Natural killer cell treated with Interleukin-12 subunit alpha and Interleukin-12 subunit beta and Interleukin-15 and Interleukin-18, amount 100 ng/mL, for 72 hours (primary cell): ENCODE data around the gene GATAD1. TPM values are rescaled to one million over a fixed set of nuclear protein-coding genes. Genes with fewer than 3 reads are reported as not detected.
A peak's percentile ranks its signal among the peaks of the same experiment; 100 is the strongest.
"Not testable (repeated sequence)": the region's sequence is repeated elsewhere in the genome, so short reads cannot be mapped to it uniquely, and the experiment has no call there.

Experiments used
- ATAC-seq, 2 donors: fragments of 150-1000 bp; cut with Tn5 transposase in 1 of 2; sonication (Bioruptor Pico), chemical (Tn5 transposase) in 1 of 2; 2 replicates each; pipeline ENCODE4 v1.10.0; 2021
- DNase-seq: peaks from one replicate; pipeline ENCODE4 v3.0.0; 2022; ENCODE audit warnings: low spot score
- H3K27ac Mint-ChIP-seq, 2 donors: 1 replicate in 1 of 2; 2 replicates in 1 of 2; pipeline ENCODE4 v1.8.0; 2022; ENCODE audit warnings: mixed read lengths in 2 of 2, mild to moderate bottlenecking in 1 of 2, moderate library complexity in 1 of 2
- H3K27me3 Mint-ChIP-seq, 2 donors: 1 replicate in 1 of 2; 2 replicates in 1 of 2; pipeline ENCODE4 v1.8.0; 2022; ENCODE audit warnings: mixed read lengths in 2 of 2
- H3K36me3 Mint-ChIP-seq: one replicate; pipeline ENCODE4 v1.8.0; 2022; ENCODE audit warnings: mixed read lengths
- H3K4me1 Mint-ChIP-seq, 2 donors: 1 replicate in 1 of 2; 2 replicates in 1 of 2; pipeline ENCODE4 v1.8.0; 2022; ENCODE audit warnings: low read depth in 2 of 2, mixed read lengths in 2 of 2, mild to moderate bottlenecking in 1 of 2
- H3K4me3 Mint-ChIP-seq: one replicate; pipeline ENCODE4 v1.8.0; 2022; ENCODE audit warnings: mixed read lengths
- H3K9me3 Mint-ChIP-seq: 2 replicates; pipeline ENCODE4 v1.8.0; 2022; ENCODE audit warnings: mixed read lengths
- total RNA-seq, 2 donors: library from RNA; stranded (reverse); gene quantifications; one replicate each; pipeline ENCODE4 v1.2.3, GENCODE V29; 2022

Gene GATAD1
- total RNA-seq, 2 donors from 2014 or later = 12.1 to 16.6 TPM

- Mint-ChIP-seq H3K4me3 (no peak overlapping the region), H3K27ac (no peak overlapping the region), H3K9me3 (no peaks in the 10 kb centered on the region)
Measured at GRCh38 chr7:92422926-92423325, 24.4 kb upstream of the GATAD1 start.

GRCh38 chr7:92423710-92424131 lies 23.6 kb upstream of the GATAD1 start:
- Mint-ChIP-seq H3K27ac (no peak overlapping the region), H3K4me3 (peak overlapping the region; percentile 63), H3K36me3 (no peaks in the 10 kb centered on the region), H3K9me3 (no peaks in the 10 kb centered on the region), H3K27me3 (peaks cover 16 to 18% of the 10 kb centered on the region in 2 donors), H3K4me1 (peaks cover 9 to 14% of the 10 kb centered on the region in 2 donors)
- peak in 1 of 2 donors; percentile 37 for ATAC-seq
- no peak for DNase-seq

More at GRCh38 chr7:92422926-92423325, 24.4 kb upstream of the GATAD1 start:
- no peak for ATAC-seq
- H3K27me3 Mint-ChIP-seq = peaks cover 16 to 18% of the 10 kb centered on the region in 2 donors
- peaks cover 9 to 14% of the 10 kb centered on the region in 2 donors for H3K4me1 Mint-ChIP-seq
- no peak for DNase-seq
- H3K36me3 Mint-ChIP-seq = no peaks in the 10 kb centered on the region

DNA sequence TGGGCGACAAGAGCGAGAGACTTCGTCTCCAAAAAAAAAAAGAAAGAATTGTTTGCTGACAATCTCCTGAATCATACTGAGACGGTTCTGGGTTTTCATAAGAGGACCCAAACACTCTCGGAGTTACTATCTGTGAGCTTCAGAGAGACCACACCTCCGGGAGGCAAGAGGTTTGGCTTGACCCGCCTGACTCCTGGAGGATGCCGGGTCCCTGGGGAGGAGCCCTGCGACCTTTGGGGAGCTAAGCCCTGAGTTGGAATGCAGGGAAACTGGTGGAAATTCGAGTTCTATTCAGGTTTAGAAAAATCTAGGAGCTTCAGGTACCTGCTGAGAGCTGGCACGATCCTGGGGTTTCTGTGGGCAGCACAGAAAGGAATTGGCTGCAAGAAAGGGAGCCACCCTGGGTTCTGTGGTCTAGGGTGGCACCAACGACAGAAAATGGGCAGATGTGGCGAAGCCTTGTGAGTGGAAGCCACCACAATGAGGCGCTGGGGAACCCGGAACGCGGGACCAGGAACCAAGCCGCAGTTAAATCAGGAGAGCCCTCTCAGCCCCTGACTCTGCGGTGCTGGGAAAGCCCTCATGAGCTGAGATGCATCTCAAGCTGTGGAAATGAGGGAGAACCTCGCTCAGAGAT lies 21.9 kb upstream of the GATAD1 start:
- H3K9me3 Mint-ChIP-seq = no peaks in the 10 kb centered on the region
- peaks cover 9 to 14% of the 10 kb centered on the region in 2 donors for H3K4me1 Mint-ChIP-seq
- ATAC-seq (no peak), DNase-seq (no peak)
- peaks cover 16 to 18% of the 10 kb centered on the region in 2 donors for H3K27me3 Mint-ChIP-seq
- no peak overlapping the region for H3K4me3 Mint-ChIP-seq
- H3K27ac Mint-ChIP-seq = no peak overlapping the region
- H3K36me3 Mint-ChIP-seq = no peaks in the 10 kb centered on the region

GRCh38 chr7:92427193-92427592 lies 20.1 kb upstream of the GATAD1 start:
- Mint-ChIP-seq H3K27me3 (peaks cover 16 to 18% of the 10 kb centered on the region in 2 donors), H3K9me3 (no peaks in the 10 kb centered on the region), H3K4me3 (no peak overlapping the region), H3K4me1 (peaks cover 9 to 14% of the 10 kb centered on the region in 2 donors), H3K27ac (no peak overlapping the region), H3K36me3 (no peaks in the 10 kb centered on the region)
- ATAC-seq (no peak), DNase-seq (no peak)

DNA sequence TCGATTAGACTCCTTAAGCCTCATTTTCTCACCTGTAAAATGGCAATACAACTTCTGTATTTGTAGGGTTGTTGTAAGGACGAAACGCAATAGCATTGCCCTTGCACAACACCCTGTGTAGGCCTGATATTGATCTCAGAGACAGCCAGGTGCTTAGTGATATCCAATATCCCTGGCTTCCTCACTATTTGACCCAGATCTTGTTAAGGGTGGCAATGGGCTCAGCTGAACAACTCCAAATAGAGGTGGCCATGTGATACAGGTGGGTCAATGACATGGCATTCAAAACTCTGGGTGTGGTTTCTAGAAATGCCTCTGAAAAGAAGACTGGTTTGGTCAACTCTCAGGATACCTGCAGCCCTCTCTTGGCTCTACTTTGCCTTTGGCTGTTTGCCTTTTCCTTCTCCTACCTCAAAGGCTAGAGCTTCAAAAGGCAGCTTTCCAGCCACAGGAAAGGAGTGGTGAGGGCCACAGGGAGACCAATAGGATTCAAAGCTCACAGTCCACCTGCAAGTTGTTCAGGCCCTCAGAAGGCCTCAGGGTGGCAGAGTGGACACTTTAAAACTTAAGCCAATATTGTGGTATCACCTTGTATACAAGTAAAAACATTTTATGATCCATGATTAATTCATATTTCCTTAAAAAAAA lies 14.9 kb upstream of the GATAD1 start:
- Mint-ChIP-seq H3K9me3 (no peaks in the 10 kb centered on the region), H3K36me3 (no peaks in the 10 kb centered on the region), H3K4me3 (no peak overlapping the region), H3K27ac (no peak overlapping the region), H3K4me1 (no peaks in the 10 kb centered on the region), H3K27me3 (peaks cover 4 to 12% of the 10 kb centered on the region in 2 donors)
- ATAC-seq (no peak), DNase-seq (no peak)

GRCh38 chr7:92433019-92433418 lies 14.3 kb upstream of the GATAD1 start:
- H3K27me3 Mint-ChIP-seq = peaks cover 2 to 8% of the 10 kb centered on the region in 2 donors
- no peaks in the 10 kb centered on the region for H3K9me3 Mint-ChIP-seq
- H3K27ac Mint-ChIP-seq = no peak overlapping the region
- ATAC-seq (no peak), DNase-seq (no peak)
- H3K36me3 Mint-ChIP-seq = no peaks in the 10 kb centered on the region
- H3K4me3 Mint-ChIP-seq = no peak overlapping the region
- no peaks in the 10 kb centered on the region for H3K4me1 Mint-ChIP-seq

DNA sequence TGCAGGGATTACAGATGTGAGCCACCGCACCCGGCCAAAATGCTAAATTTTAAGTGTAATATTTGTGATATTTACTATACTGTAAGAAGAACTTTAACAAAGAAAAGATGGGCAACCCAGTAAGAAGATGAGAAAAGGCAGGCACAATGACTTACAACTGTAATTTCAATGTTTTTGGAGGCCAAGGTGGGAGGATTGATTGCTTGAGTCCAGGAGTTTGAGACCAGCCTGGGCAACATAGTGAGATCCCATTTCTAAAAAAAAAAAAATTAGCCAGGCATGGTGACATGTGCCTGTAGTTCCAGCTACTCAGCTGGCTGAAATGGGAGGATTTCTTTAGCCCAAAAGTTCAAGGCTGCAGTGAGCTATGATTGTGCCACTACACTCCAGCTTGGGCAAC lies 11.7 kb upstream of the GATAD1 start:
- no peaks in the 10 kb centered on the region for H3K9me3 Mint-ChIP-seq
- no peak overlapping the region for H3K4me3 Mint-ChIP-seq
- H3K4me1 Mint-ChIP-seq = no peaks in the 10 kb centered on the region
- no peak for ATAC-seq
- no peak overlapping the region for H3K27ac Mint-ChIP-seq
- DNase-seq = no peak
- no peaks in the 10 kb centered on the region for H3K36me3 Mint-ChIP-seq
- H3K27me3 Mint-ChIP-seq = peaks cover 8 to 12% of the 10 kb centered on the region in 2 donors

GRCh38 chr7:92436612-92437445 lies 10.5 kb upstream of the GATAD1 start:
- DNase-seq (no peak), ATAC-seq (no peak)
- Mint-ChIP-seq H3K4me3 (no peak overlapping the region), H3K36me3 (no peaks in the 10 kb centered on the region), H3K9me3 (no peaks in the 10 kb centered on the region), H3K27me3 (peaks cover 8 to 12% of the 10 kb centered on the region in 2 donors), H3K27ac (no peak overlapping the region), H3K4me1 (no peaks in the 10 kb centered on the region)

DNA sequence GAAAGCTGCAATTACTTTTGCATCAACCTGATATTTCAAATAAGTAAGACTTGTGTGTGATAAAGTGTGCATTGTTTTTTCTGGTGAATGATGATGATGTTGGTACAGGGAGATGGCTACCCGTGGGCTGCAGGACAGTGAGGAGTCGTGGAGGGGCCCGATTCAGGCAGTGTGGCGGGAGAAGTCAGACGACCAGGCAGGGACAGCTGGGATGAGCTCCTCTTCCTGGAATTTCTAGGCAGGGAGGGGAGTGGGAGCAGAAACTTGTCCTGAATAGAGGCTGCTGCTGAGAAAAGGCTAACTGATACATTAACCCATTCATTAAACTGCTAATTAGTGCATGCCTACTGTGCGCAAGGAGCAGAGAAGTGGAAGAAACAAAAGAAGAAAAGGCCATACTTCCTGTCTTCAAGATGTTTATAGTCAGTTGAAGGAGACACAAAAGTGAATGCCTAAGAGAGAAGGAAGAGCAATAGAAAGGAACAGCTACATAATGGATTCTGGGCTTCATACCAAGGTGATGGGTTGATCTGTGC lies 9.3 kb upstream of the GATAD1 start:
- Mint-ChIP-seq H3K27me3 (peaks cover 8 to 14% of the 10 kb centered on the region in 2 donors), H3K9me3 (no peaks in the 10 kb centered on the region), H3K4me1 (no peaks in the 10 kb centered on the region), H3K27ac (no peak overlapping the region), H3K36me3 (no peaks in the 10 kb centered on the region), H3K4me3 (no peak overlapping the region)
- no peak for ATAC-seq
- no peak for DNase-seq

- H3K4me3 Mint-ChIP-seq, DNase-seq, H3K9me3 Mint-ChIP-seq, H3K27ac Mint-ChIP-seq, H3K4me1 Mint-ChIP-seq, H3K36me3 Mint-ChIP-seq, ATAC-seq: not testable (repeated sequence)
- peaks cover 0 to 14% of the 10 kb centered on the region in 2 donors for H3K27me3 Mint-ChIP-seq
Measured at GRCh38 chr7:92442720-92443119, 4.6 kb upstream of the GATAD1 start.

DNA sequence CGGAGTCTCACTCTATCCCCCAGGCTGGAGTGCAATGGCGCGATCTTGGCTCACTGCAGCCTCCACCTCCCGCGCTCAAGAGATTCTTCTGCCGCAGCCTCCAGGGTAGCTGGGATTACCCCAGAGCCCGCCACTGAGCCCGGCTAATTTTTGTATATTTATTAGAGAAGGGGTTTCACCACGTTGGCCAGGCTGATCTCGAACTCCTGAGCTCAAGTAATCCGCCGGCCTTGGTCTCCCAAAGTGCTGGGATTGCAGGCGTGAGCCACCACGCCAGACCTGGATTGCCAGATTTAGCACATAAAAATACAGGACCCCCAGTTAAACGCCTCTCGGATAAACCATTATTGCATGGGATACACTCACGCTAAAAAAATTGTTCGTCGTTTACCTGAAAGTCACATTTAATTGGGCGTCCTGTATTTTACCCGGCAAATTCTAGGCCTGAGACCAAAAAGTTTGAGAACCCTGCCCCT lies 375 bp upstream of the GATAD1 start:
- no peak for DNase-seq
- H3K9me3 Mint-ChIP-seq = no peaks in the 10 kb centered on the region
- H3K36me3 Mint-ChIP-seq = peaks cover 6% of the 10 kb centered on the region
- peaks cover 8% of the 10 kb centered on the region in 2 donors for H3K4me1 Mint-ChIP-seq
- peak overlapping the region; percentile 97 for H3K4me3 Mint-ChIP-seq
- H3K27me3 Mint-ChIP-seq = peaks cover 0 to 3% of the 10 kb centered on the region in 2 donors
- peak overlapping the region; percentile 95 for H3K27ac Mint-ChIP-seq
- no peak for ATAC-seq

GRCh38 chr7:92448205-92448747 lies 994 bp downstream of the GATAD1 start:
- peak overlapping the region; percentile 95 for H3K27ac Mint-ChIP-seq
- H3K9me3 Mint-ChIP-seq = no peaks in the 10 kb centered on the region
- peaks cover 8% of the 10 kb centered on the region in 2 donors for H3K4me1 Mint-ChIP-seq
- peaks cover 11% of the 10 kb centered on the region for H3K36me3 Mint-ChIP-seq
- H3K27me3 Mint-ChIP-seq = no peaks in the 10 kb centered on the region
- ATAC-seq (peak; percentile 43 to 56), DNase-seq (peak; percentile 64)
- peak overlapping the region; percentile 97 for H3K4me3 Mint-ChIP-seq

- DNase-seq (no peak), ATAC-seq (no peak)
- peaks cover 5 to 8% of the 10 kb centered on the region in 2 donors for H3K4me1 Mint-ChIP-seq
- H3K27me3 Mint-ChIP-seq = no peaks in the 10 kb centered on the region
- H3K27ac Mint-ChIP-seq = no peak overlapping the region
- no peaks in the 10 kb centered on the region for H3K9me3 Mint-ChIP-seq
- H3K36me3 Mint-ChIP-seq = peaks cover 13% of the 10 kb centered on the region
- H3K4me3 Mint-ChIP-seq = no peak overlapping the region
Measured at GRCh38 chr7:92451645-92452044, 4.4 kb downstream of the GATAD1 start.
